Heart left ventricle (tissue), 13 donors: Measurements from ENCODE around the gene ALCAM.

Experiments used
- POLR2A ChIP-seq, 2 donors: fragments of 450-650 bp; IDR thresholded peaks; one replicate each; pipeline ENCODE4 v1.6.1; 2017; ENCODE audit warnings: antibody characterized with exemption in 2 of 2, mild to moderate bottlenecking in 2 of 2, moderate library complexity in 2 of 2
- TF ChIP-seq, protein P1 (sequence below), 12 donors: fragments of 200-600 bp; sonication (generic) in 4 of 12; IDR thresholded peaks; one replicate each; pipeline versions ENCODE4 v1.5.0 to v1.8.0; 2018 to 2022; ENCODE audit warnings: antibody characterized with exemption in 12 of 12, mild to moderate bottlenecking in 5 of 12
- donor health status: ischemic (EF 13 %, LVEDD 7.1; RV severe dilation, severe dysfunction).
- donor health status: DM: no; HTN: yes; CAD: no.
- donor health status: DM: no; HTN: no; CAD: no.
- donor health status: ischemic (EF 25% LVEDD 6.9; RV normal size, moderate dysfunction).
- donor health status: ischemic (EF 25% LVEDD 5.7; RV mildly dilated, moderate dysfunction).
- donor health status: ischemic (EF 35%, LVEDD 5.7; RV mildly dilated, moderate dysfunction).
- donor health status: nonischemic (EF 11% LVEDD 7.7; RV severe dilation, severe dysfunction).
- donor health status: DM: yes; HTN: yes; CAD: no.
- donor health status: PGD.
- donor health status: ischemic (EF 29% LVEDD 5.4; RV normal size, mild dysfunction).
- donor health status: nonischemic (EF 23%, LVEDD 6.1; RV moderate dilation, normal function).

DNA sequence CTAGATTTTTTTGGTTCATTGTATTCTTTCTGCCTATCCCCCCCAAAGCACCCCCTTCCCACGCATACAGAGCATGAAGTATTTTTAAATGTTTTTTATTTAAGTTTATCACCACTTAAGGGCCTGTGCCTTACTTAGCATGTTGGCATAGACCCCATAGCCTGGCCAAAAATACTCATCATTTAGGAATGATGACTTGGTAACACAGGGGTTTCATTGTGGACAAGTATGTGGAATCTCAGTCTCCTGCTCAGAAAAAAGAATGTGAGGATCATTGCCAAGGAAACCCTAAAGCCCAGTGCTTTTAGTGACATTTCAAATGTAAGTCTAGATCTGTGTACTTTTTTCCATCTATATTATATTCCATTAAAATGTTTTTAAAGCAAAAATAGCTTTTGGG lies 146.3 kb downstream of the ALCAM start:
- TF ChIP-seq, protein P1, sequence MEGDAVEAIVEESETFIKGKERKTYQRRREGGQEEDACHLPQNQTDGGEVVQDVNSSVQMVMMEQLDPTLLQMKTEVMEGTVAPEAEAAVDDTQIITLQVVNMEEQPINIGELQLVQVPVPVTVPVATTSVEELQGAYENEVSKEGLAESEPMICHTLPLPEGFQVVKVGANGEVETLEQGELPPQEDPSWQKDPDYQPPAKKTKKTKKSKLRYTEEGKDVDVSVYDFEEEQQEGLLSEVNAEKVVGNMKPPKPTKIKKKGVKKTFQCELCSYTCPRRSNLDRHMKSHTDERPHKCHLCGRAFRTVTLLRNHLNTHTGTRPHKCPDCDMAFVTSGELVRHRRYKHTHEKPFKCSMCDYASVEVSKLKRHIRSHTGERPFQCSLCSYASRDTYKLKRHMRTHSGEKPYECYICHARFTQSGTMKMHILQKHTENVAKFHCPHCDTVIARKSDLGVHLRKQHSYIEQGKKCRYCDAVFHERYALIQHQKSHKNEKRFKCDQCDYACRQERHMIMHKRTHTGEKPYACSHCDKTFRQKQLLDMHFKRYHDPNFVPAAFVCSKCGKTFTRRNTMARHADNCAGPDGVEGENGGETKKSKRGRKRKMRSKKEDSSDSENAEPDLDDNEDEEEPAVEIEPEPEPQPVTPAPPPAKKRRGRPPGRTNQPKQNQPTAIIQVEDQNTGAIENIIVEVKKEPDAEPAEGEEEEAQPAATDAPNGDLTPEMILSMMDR (IDR thresholded peaks at IDR 0.05) = no peak
- no peak for TF ChIP-seq POLR2A (IDR thresholded peaks at IDR 0.05)
